Cardiac muscle cell (in vitro differentiated cells and primary cell): ENCODE results near the gene SAT2. TPM values are rescaled to one million over a fixed set of nuclear protein-coding genes. Genes with fewer than 3 reads are reported as not detected.

Source experiments
- DNase-seq, 2 donors: peaks; one replicate each; pipeline versions ENCODE4 v3.0.0 to v3.0.0-alpha.2; 2010 to 2017; ENCODE audit warnings: low read depth in 1 of 2, low spot score in 1 of 2
- H3K27ac ChIP-seq: fragments of 200-600 bp; sonication (generic); 2 replicates; pipeline ENCODE4 v1.5.1; 2016
- H3K27me3 ChIP-seq: fragments of 200-600 bp; sonication (generic); 2 replicates; pipeline ENCODE4 v1.6.0; 2016; ENCODE audit warnings: control low read depth
- H3K36me3 ChIP-seq: fragments of 200-600 bp; sonication (generic); 2 replicates; pipeline ENCODE4 v1.5.1; 2016; ENCODE audit warnings: control low read depth
- H3K4me1 ChIP-seq: fragments of 200-600 bp; sonication (generic); 2 replicates; pipeline ENCODE4 v1.8.1; 2017; ENCODE audit warnings: low read depth, mild to moderate bottlenecking, mixed run types
- H3K4me3 ChIP-seq: fragments of 200-600 bp; sonication (generic); 2 replicates; pipeline ENCODE4 v1.5.1; 2016; ENCODE audit warnings: mild to moderate bottlenecking
- H3K9me3 ChIP-seq: fragments of 200-600 bp; sonication (generic); 2 replicates; pipeline ENCODE4 v1.5.1; 2017; ENCODE audit warnings: low read depth, mild to moderate bottlenecking, control low read depth
- polyA plus RNA-seq: library from polyadenylated mRNA; unstranded; fragments of >200 nt; fragmentation: Nextera tagmentation; extraction: Ambion mirVana; gene quantifications from 2 replicates; pipeline ENCODE4 v1.2.1, GENCODE V29; 2016
- total RNA-seq: library from RNA; depleted of rRNA; stranded (reverse); fragments of >200 nt; gene quantifications from 2 replicates; pipeline ENCODE4 v1.2.3, GENCODE V29; 2016
- TF ChIP-seq, protein P1 (sequence below): IDR thresholded peaks from 2 replicates; pipeline ENCODE4 v1.5.1; 2012; ENCODE audit warnings: low read depth, mild to moderate bottlenecking, low read length

SAT2 gene
- total RNA-seq (130 and 143 TPM in 2 replicates), polyA plus RNA-seq (142 and 148 TPM in 2 replicates)

- no peaks in the 10 kb centered on the region for H3K9me3 ChIP-seq
- TF ChIP-seq, protein P1, sequence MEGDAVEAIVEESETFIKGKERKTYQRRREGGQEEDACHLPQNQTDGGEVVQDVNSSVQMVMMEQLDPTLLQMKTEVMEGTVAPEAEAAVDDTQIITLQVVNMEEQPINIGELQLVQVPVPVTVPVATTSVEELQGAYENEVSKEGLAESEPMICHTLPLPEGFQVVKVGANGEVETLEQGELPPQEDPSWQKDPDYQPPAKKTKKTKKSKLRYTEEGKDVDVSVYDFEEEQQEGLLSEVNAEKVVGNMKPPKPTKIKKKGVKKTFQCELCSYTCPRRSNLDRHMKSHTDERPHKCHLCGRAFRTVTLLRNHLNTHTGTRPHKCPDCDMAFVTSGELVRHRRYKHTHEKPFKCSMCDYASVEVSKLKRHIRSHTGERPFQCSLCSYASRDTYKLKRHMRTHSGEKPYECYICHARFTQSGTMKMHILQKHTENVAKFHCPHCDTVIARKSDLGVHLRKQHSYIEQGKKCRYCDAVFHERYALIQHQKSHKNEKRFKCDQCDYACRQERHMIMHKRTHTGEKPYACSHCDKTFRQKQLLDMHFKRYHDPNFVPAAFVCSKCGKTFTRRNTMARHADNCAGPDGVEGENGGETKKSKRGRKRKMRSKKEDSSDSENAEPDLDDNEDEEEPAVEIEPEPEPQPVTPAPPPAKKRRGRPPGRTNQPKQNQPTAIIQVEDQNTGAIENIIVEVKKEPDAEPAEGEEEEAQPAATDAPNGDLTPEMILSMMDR = no peak
- H3K4me3 ChIP-seq = peak within 1 kb of the TSS; percentile 65
- no peaks in the 10 kb centered on the region for H3K36me3 ChIP-seq
- H3K27me3 ChIP-seq = no peaks in the 10 kb centered on the region
- DNase-seq = peak; percentile 96 to 98
- peaks cover 9% of the 10 kb centered on the region for H3K4me1 ChIP-seq
- peak within 1 kb of the TSS; percentile 97 for H3K27ac ChIP-seq
Observed at GRCh38 chr17:7627250-7628121, at the start of gene SAT2. Gene SAT2 (minus strand): TSS chr17:7627821. CDS start chr17:7627635, 186 bp downstream.

- DNase-seq = no peak
- no peaks in the 10 kb centered on the region for H3K4me1 ChIP-seq
- no peak overlapping the region for H3K4me3 ChIP-seq
- no peaks in the 10 kb centered on the region for H3K27me3 ChIP-seq
- H3K27ac ChIP-seq = no peak overlapping the region
- TF ChIP-seq, protein P1 = no peak
- peaks cover 18% of the 10 kb centered on the region for H3K36me3 ChIP-seq
- H3K9me3 ChIP-seq = no peaks in the 10 kb centered on the region
Observed at GRCh38 chr17:7676533-7676932, 48.9 kb upstream of the SAT2 start.

GRCh38 chr17:7674934-7675333 lies 47.3 kb upstream of the SAT2 start:
- Histone ChIP-seq H3K4me1 (no peaks in the 10 kb centered on the region), H3K27ac (no peak overlapping the region), H3K36me3 (peaks cover 26% of the 10 kb centered on the region), H3K4me3 (no peak overlapping the region), H3K9me3 (no peaks in the 10 kb centered on the region), H3K27me3 (no peaks in the 10 kb centered on the region)
- TF ChIP-seq, protein P1 = no peak
- DNase-seq = no peak

DNA sequence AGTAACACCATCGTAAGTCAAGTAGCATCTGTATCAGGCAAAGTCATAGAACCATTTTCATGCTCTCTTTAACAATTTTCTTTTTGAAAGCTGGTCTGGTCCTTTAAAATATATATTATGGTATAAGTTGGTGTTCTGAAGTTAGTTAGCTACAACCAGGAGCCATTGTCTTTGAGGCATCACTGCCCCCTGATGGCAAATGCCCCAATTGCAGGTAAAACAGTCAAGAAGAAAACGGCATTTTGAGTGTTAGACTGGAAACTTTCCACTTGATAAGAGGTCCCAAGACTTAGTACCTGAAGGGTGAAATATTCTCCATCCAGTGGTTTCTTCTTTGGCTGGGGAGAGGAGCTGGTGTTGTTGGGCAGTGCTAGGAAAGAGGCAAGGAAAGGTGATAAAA lies 45.6 kb upstream of the SAT2 start:
- no peak overlapping the region for H3K4me3 ChIP-seq
- no peaks in the 10 kb centered on the region for H3K4me1 ChIP-seq
- DNase-seq = peak in 1 of 2 donors; percentile 17
- H3K27ac ChIP-seq = no peak overlapping the region
- H3K36me3 ChIP-seq = peaks cover 38% of the 10 kb centered on the region
- no peaks in the 10 kb centered on the region for H3K9me3 ChIP-seq
- no peaks in the 10 kb centered on the region for H3K27me3 ChIP-seq
- TF ChIP-seq, protein P1 = peak; percentile 45

- no peaks in the 10 kb centered on the region for H3K9me3 ChIP-seq
- no peak overlapping the region for H3K27ac ChIP-seq
- H3K27me3 ChIP-seq = no peaks in the 10 kb centered on the region
- no peaks in the 10 kb centered on the region for H3K4me1 ChIP-seq
- DNase-seq = no peak
- H3K36me3 ChIP-seq = peaks cover 30% of the 10 kb centered on the region
- TF ChIP-seq, protein P1 = no peak
- no peak overlapping the region for H3K4me3 ChIP-seq
Observed at GRCh38 chr17:7668482-7668881, 40.9 kb upstream of the SAT2 start.
